CD4-positive, alpha-beta T cell (primary cell): ENCODE results near the gene RRP1B. TPM values are rescaled to one million over a fixed set of nuclear protein-coding genes. Genes with fewer than 3 reads are reported as not detected.

Experiments used
- ATAC-seq: fragments of 200-7000 bp; cut with Tn5 transposase; one replicate; pipeline ENCODE4 v1.10.0; 2022; ENCODE audit warnings: mild to moderate bottlenecking; ENCODE audit not compliant: poor library complexity
- CTCF ChIA-PET: fragments of 350-600 bp; sonication (Branson Sonifier 250); formaldehyde crosslinking; loops from one replicate; lab custom pipeline; 2021; ENCODE audit warnings: antibody characterized with exemption, inconsistent platforms; lab: Charles Lee
- POLR2A ChIA-PET: fragments of 350-600 bp; sonication (Branson Sonifier 250); formaldehyde crosslinking; loops from one replicate; lab custom pipeline; 2021; ENCODE audit warnings: antibody characterized with exemption, inconsistent platforms; lab: Charles Lee
- DNase-seq, 14 experiments: peaks; one replicate each; pipeline ENCODE4 v3.0.0-alpha.2; 2013 to 2020; ENCODE audit warnings: mixed read lengths in 2 of 14
- H3K27ac ChIP-seq, 2 donors: one replicate each; pipeline versions ENCODE4 v1.5.1 to v1.7.0; 2013; ENCODE audit warnings: low read length in 2 of 2, low read depth in 1 of 2, mild to moderate bottlenecking in 1 of 2
- H3K27me3 ChIP-seq, 2 experiments: 1 replicate in 1 of 2; 2 replicates in 1 of 2; pipeline versions ENCODE4 v1.6.1 to v1.7.0; 2013; ENCODE audit warnings: low read length in 2 of 2, control low read depth in 1 of 2, mild to moderate bottlenecking in 1 of 2, moderate library complexity in 1 of 2; ENCODE audit not compliant: insufficient read depth in 2 of 2, control insufficient read depth in 1 of 2
- H3K36me3 ChIP-seq: one replicate; pipeline ENCODE4 v1.6.1; 2013; ENCODE audit warnings: low read length, control low read depth; ENCODE audit not compliant: insufficient read depth
- H3K4me1 ChIP-seq: one replicate; pipeline ENCODE4 v1.6.1; 2013; ENCODE audit warnings: low read length, control low read depth; ENCODE audit not compliant: insufficient read depth
- H3K4me3 ChIP-seq: one replicate; pipeline ENCODE4 v1.5.1; 2013; ENCODE audit warnings: mild to moderate bottlenecking, low read length, moderate library complexity
- H3K9me3 ChIP-seq, 2 experiments: 1 replicate in 1 of 2; 2 replicates in 1 of 2; pipeline versions ENCODE4 v1.6.1 to v1.7.0; 2013; ENCODE audit warnings: low read length in 2 of 2, mild to moderate bottlenecking in 2 of 2, control low read depth in 1 of 2, moderate library complexity in 1 of 2; ENCODE audit not compliant: control insufficient read depth in 1 of 2, insufficient read depth in 1 of 2
- H3K27ac Mint-ChIP-seq: one replicate; pipeline ENCODE4 v1.8.0; 2020; ENCODE audit warnings: mixed read lengths
- H3K27me3 Mint-ChIP-seq: one replicate; pipeline ENCODE4 v1.8.0; 2021; ENCODE audit warnings: mixed read lengths
- H3K36me3 Mint-ChIP-seq: one replicate; pipeline ENCODE4 v1.8.0; 2021; ENCODE audit warnings: low read depth, mixed read lengths
- H3K4me1 Mint-ChIP-seq: one replicate; pipeline ENCODE4 v1.8.0; 2021; ENCODE audit warnings: low read depth, mixed read lengths
- H3K4me3 Mint-ChIP-seq: one replicate; pipeline ENCODE4 v1.8.0; 2020; ENCODE audit warnings: mild to moderate bottlenecking, mixed read lengths
- H3K9me3 Mint-ChIP-seq: one replicate; pipeline ENCODE4 v1.8.0; 2020; ENCODE audit warnings: mixed read lengths
- CTCF ChIP-seq: fragments of 200-600 bp; IDR thresholded peaks from one replicate; pipeline ENCODE4 v1.8.0; 2022; ENCODE audit warnings: antibody characterized with exemption, mild to moderate bottlenecking
- intact Hi-C, 2 experiments: fragments of 100-400 bp; cut with DNase I in 1 of 2; cut with micrococcal nuclease in 1 of 2; formaldehyde crosslinking; loops; one replicate each; pipeline versions ENCODE4 v1.15.1 to v1.9.0; 2023 to 2025; cut with DNase I, micrococcal nuclease
- total RNA-seq, 174 experiments: library from RNA in 2 of 174; stranded (reverse) in 2 of 174; gene quantifications; one replicate each; pipeline ENCODE4 v1.2.3 and lab custom pipeline; 2021 to 2026

RRP1B gene
- total RNA-seq, 2 experiments from 2014 or later, result 18.6 to 19.2 TPM

- intact Hi-C loops, result no loop called here
- H3K9me3 Mint-ChIP-seq, result no peaks in the 10 kb centered on the region
- no peaks in the 10 kb centered on the region for H3K9me3 ChIP-seq
- peaks cover 24% of the 10 kb centered on the region for H3K4me1 Mint-ChIP-seq
- H3K36me3 Mint-ChIP-seq, result peaks cover 3% of the 10 kb centered on the region
- peak overlapping the region; percentile 94 for H3K4me3 Mint-ChIP-seq
- no peaks in the 10 kb centered on the region for H3K27me3 ChIP-seq
- POLR2A ChIA-PET, result interaction anchor here (0.5 kb wide), 1 partner anchor 743 kb away, joined by 3 read pairs; the partner anchor contains the start of gene PKNOX1
- no peak overlapping the region for H3K4me3 ChIP-seq
- ATAC-seq, result no peak
- H3K4me1 ChIP-seq, result peaks cover 35% of the 10 kb centered on the region
- no peak for DNase-seq
- H3K27me3 Mint-ChIP-seq, result no peaks in the 10 kb centered on the region
- CTCF ChIA-PET, result no interaction called here
- H3K27ac Mint-ChIP-seq, result peak overlapping the region; percentile 86
- H3K27ac ChIP-seq, result no peak overlapping the region
- no peak for TF ChIP-seq CTCF
- no peaks in the 10 kb centered on the region for H3K36me3 ChIP-seq
These were observed 58.0 kb downstream of the RRP1B start for GRCh38 chr21:43717166-43717853.

GRCh38 chr21:43717967-43718871 is 58.9 kb downstream of the RRP1B start:
- peaks cover 28% of the 10 kb centered on the region for H3K4me1 Mint-ChIP-seq
- Histone ChIP-seq H3K36me3 (no peaks in the 10 kb centered on the region), H3K4me3 (peak overlapping the region; percentile 48), H3K4me1 (peaks cover 38% of the 10 kb centered on the region), H3K27me3 (no peaks in the 10 kb centered on the region), H3K27ac (no peak overlapping the region), H3K9me3 (no peaks in the 10 kb centered on the region)
- CTCF ChIA-PET, result no interaction called here
- no peak for TF ChIP-seq CTCF
- ATAC-seq (no peak), DNase-seq (peak in 1 of 14 experiments; percentile 42)
- peak overlapping the region; percentile 86 for H3K27ac Mint-ChIP-seq
- H3K4me3 Mint-ChIP-seq, result peak overlapping the region; percentile 94
- POLR2A ChIA-PET, result interaction anchor here (0.5 kb wide), 1 partner anchor 21 kb away, joined by 3 read pairs; no protein-coding TSS in a partner anchor
- intact Hi-C loops, result loop anchor here in 1 of 2 experiments (2.0 kb wide), 1 partner anchor 15 kb away; no protein-coding TSS in a partner anchor
- H3K27me3 Mint-ChIP-seq, result no peaks in the 10 kb centered on the region
- no peaks in the 10 kb centered on the region for H3K9me3 Mint-ChIP-seq
- peaks cover 3% of the 10 kb centered on the region for H3K36me3 Mint-ChIP-seq
